HG03095 (cell line): ENCODE measurements around the gene PEA15.

Experiments
- ATAC-seq: cut with Tn5 transposase; IDR thresholded peaks from one replicate; pipeline ENCODE4 v1.9.1; 2021; ENCODE audit warnings: moderate library complexity; ENCODE audit not compliant: unreplicated experiment

PEA15 gene

DNA sequence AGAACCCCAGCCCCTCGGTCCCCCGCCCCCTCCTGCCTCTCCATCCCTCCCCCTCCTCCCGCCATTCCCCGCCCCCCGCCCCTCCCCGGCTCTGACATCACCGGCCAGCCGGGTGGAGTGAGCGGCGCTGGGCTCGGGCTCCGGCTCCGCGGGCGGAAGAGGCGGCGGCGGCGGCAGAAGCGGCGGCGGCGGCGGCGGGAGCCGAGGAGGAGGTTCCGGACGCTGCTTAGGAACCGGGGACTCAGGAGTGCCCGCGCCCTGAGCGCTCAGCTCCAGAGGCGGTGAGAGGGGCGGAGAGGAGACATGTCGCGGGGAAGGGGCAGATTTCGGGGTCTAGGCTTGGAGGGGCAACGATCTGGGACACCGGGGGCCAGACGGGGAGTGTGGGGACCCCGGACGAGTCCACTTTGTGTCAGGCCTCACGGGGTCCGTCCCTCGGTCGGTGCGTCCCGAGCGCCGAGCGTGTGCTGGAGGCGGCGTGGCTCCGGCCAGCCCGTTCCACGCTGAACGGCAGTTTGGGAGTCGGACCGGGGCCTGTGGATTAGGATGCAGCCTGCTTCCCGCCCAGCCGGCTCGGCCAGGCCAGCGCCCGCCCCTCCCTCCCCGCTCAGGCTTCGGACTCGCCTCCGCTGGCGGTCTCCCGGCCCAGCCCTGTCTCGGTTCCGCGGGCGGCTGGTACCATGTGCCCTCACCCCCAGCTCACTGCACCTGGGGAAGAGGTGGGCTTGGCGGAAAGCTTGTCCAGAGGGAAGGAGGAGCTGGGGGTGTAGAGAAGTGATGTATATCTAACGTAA lies at the start of gene PEA15:
Gene PEA15, plus strand, starts transcription at position 143 of the 794 bp plus-strand sequence. CDS start 6,161 bp downstream, outside the sequence.
- ATAC-seq: no peak

- ATAC-seq: no peak
Observed at GRCh38 chr1:160156361-160156760, 48.8 kb upstream of the PEA15 start.

- no peak for ATAC-seq
Observed at GRCh38 chr1:160157174-160157573, 48.0 kb upstream of the PEA15 start.

GRCh38 chr1:160158031-160158430 lies 47.2 kb upstream of the PEA15 start:
- no peak for ATAC-seq

DNA sequence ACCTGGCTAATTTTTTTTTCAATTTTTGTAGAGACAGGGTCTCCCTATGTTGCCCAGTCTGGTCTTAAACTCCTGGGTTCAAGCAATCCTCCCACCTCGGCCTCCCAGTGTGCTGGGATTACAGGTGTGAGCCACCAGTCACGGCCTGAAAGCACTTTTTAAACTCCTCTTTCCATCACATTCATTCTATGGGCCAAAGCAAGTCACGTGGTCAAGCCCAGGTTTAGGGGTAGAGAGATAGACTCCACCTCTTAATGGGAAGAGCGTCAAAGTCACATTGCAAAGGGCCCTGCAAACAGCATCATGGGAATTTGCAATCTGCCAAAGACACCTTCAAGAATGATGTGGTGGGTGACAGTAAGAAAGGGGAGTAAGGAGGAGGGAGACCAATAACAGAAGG lies 46.6 kb upstream of the PEA15 start:
- ATAC-seq: no peak

DNA sequence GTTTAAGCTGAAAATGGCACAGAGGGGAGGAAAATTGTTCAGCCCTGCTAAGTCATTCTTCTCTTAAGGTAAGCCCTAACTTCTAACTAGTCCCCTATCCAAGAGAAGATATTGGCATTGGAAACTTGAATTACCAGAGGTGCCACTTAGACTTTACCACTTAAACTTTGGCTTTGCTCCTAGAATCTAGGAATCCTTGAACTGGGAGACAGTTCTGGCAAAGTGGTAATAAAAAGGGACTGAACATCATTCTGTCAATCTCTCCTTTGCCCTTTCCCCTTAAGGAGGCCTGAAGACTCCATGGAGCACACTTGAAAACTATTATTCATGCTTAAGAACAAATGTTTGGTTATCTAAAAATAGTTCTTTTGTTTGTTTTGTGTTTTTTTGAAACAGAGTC lies 45.3 kb upstream of the PEA15 start:
- no peak for ATAC-seq

GRCh38 chr1:160161965-160162705 lies 43.0 kb upstream of the PEA15 start:
- ATAC-seq: no peak

DNA sequence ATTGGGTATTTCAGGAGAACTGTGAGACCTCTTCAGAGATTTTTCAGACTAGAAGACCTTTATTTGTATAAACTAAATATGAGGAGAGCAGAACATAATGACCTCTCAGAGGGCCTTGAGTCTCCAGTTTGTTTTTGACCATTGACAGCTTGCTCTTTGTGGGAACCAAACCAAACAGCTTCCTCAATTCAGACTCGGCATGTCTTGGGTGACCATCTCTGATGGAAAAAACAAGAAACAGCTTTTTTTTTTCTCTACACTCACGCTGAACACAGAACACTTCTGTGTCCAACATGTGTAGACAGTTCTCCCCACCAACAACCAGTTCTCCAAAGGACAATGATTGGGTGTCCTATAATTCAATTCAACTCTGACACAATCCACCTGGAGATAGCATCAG lies 42.3 kb upstream of the PEA15 start:
- no peak for ATAC-seq

DNA sequence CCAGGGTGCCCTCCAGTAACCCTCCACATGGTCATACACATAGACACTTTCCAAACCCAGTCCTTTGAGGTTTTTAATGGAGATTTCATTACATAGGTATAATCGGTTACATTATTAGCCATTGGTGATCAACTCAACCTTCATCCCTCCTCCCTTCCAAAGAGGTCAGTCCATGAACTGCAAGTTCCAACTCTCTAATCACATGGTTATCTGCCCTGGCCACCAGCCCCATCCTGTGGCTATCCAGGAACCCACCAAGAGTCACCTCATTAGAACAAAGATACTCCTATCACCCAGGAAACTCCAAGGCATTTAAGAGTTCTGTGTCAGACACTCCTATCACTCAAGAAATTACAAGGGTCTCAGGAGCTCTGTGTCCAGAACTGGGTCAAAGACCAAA lies 41.6 kb upstream of the PEA15 start:
- no peak for ATAC-seq

DNA sequence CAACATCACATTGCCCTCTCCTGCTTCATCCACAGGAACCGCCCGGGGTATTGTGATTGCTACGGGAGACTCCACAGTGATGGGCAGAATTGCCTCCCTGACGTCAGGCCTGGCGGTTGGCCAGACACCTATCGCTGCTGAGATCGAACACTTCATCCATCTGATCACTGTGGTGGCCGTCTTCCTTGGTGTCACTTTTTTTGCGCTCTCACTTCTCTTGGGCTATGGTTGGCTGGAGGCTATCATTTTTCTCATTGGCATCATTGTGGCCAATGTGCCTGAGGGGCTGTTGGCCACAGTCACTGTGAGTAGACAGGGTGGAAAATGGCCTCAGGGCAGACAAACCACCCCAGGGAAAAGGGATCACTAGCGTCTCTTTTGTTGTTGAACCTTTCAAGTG lies 41.1 kb upstream of the PEA15 start:
- no peak for ATAC-seq

DNA sequence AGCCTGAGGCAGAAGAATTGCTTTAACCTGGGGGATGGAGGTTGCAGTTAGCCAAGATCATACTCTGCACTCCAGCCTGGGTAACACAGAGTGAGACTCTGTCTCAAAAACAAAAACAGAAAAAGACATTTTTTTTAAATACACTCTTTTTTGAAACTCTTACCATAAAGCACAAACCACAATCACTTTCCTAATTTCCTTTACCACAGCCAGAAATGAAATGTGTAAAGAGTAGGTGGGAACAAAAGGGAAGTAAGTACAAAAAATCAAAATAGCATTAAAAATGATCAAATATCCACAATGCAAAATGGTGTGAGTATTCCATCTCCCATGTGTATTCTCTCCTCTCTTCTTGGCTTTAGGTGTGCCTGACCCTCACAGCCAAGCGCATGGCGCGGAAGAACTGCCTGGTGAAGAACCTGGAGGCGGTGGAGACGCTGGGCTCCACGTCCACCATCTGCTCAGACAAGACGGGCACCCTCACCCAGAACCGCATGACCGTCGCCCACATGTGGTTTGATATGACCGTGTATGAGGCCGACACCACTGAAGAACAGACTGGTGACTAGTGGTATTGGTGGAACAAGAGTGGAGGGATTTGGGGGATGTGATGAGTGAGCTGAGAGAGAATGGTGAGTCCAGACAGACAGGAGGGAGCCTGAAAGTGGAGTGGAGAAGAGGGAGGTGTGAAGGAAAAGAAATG lies 38.9 kb upstream of the PEA15 start:
- no peak for ATAC-seq

GRCh38 chr1:160167056-160167455 lies 38.1 kb upstream of the PEA15 start:
- no peak for ATAC-seq

- no peak for ATAC-seq
Observed at GRCh38 chr1:160167580-160167979, 37.6 kb upstream of the PEA15 start.

DNA sequence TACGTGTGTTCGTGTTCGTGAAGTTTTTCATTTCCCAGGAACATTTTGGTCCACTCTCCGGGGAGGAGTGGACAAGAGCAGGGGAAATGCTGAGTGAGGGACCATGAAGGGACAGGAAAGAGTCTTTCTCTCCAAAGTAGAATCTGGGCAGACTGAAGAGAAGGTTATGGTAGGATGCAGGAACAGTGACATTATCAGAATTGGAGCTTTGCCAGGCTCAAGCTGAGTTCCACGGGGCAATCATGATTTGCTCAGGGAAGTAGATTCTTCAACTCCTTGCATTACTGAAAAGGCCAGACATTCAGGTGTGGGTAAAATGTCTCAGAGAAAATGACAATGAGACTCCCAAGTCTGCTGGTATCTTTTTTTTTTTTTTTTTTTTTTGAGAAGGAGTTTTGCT lies 37.2 kb upstream of the PEA15 start:
- no peak for ATAC-seq

DNA sequence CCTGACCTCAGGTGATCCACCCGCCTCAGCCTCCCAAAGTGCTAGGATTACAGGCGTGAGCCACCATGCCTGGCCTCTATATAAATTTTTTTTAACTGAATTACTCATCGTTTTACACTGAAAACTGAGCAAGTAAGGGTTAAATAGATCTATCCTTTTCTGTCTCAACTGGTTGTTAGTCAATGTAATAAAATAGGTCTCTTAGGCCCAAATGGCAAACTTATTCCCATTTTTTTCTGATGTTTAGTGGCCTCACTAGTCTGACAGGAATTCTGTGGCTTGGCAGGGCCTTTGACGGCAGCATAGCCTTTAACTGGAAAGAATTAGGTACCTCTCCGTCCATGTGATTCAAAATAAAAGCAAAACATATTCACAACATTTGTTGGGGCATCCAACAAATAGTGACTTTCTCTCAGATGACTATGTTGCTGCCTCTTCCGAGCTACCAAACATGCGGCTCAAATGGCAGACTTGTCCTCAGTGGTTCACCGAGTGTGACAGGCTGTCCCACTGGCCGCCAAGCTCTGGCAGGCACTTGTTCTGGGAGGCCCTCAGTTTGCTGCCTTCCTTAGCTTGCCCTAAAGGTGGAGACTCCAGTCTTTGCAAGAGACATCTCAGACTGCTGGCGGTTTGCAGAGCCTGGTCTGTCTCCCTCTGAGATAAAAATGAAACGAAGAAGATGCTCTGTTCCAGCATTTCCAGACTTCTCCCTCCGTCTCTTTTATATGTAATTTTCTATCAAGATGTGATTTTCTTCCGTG lies 36.4 kb upstream of the PEA15 start:
- ATAC-seq: no peak

DNA sequence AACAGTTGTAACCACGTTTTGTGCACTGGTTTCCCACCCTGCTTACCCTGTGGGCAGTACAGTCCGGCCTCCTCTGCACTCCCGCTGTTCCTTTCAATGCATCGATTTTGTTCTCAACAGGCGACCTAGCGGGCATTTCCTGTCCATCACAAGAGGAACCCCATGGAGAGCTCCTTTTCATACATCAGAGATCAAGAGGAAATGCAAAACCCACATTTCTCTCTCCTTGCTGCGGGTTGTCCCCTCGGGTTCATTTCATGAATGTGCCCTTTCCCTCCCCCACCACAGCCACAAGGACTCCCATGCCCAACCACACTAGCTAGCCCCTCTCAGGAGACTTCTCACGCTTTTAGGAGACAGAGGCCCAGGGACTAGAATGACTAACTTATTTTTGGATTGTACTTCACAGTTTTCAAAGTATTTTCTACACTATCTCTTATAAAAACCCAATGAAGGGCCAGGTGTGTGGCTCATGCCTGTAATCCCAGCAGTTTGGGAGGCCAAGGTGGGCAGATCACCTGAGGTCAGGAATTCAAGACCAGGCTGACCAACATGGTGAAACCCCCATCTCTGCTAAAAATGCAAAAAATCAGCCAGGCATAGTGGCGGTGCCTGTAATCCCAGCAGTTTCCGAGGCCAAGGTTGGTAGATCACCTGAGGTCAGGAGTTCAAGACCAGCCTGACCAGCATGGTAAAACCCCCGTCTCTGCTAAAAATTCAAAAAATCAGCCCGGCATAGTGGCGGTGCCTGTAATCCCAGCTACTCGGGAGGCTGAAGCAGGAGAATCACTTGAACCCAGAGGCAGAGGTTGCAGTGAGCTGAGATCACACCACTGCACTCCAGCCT lies 35.4 kb upstream of the PEA15 start:
- peak; percentile 49 for ATAC-seq

GRCh38 chr1:160171354-160171753 lies 33.8 kb upstream of the PEA15 start:
- ATAC-seq: no peak

GRCh38 chr1:160171980-160172379 lies 33.2 kb upstream of the PEA15 start:
- no peak for ATAC-seq

DNA sequence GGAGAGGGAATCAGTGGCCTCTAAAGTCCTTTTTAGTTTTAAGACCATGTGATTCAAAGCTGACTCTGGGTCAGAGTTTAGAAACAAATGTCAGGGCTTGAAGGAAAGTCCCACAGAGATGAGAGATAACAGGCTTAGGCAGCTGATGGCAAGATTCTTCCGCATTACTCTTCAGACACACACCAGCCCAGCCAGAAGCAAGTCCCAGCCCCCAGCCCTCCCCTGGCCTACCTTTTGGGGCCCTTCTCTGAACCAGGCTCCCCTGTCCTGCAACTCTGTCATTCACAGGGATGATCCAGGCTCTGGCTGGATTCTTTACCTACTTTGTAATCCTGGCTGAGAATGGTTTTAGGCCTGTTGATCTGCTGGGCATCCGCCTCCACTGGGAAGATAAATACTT lies 28.0 kb upstream of the PEA15 start:
- no peak for ATAC-seq

DNA sequence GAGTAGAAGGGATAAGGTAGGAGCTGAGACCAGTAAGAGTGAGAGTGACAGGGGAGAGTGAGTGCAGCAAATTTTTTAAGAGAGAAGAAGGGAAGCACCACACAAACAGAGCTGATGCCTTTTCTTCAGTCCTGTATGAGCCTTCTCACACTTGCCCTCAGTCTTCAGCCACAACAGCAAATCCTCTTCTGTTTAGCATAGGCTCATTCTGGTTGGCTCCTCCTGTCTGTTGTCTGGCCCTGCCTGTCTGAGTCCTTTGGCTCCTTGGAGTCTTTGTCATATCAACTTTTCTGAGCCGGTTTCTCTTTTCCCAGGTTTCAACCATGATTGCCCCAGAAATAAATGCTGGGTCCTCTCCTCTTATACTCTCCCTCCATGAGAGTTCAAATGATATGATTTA lies 27.5 kb upstream of the PEA15 start:
- ATAC-seq: no peak
